HL-60 (cell line): Measurements from ENCODE around the gene DSCAML1.

Source experiments
- DNase-seq, 2 experiments: peaks; one replicate each; pipeline ENCODE4 v3.0.0-alpha.2; 2010 to 2020; ENCODE audit warnings: low read depth in 1 of 2, low spot score in 1 of 2
- H3K27ac ChIP-seq: fragments of 250-450 bp; sonication (Bioruptor Pico); replicated peaks from 2 replicates; pipeline ENCODE4 v1.5.1; 2020; ENCODE audit warnings: mild to moderate bottlenecking, moderate library complexity
- H3K27me3 ChIP-seq: fragments of 250-450 bp; sonication (Bioruptor Pico); 2 replicates; pipeline ENCODE4 v1.5.1; 2021; ENCODE audit warnings: mild to moderate bottlenecking, moderate library complexity; ENCODE audit not compliant: insufficient read depth, poor library complexity, severe bottlenecking
- H3K4me3 ChIP-seq: replicated peaks from 2 replicates; pipeline ENCODE4 v1.5.1; 2011; ENCODE audit warnings: mild to moderate bottlenecking, control low read depth, low read length; ENCODE audit not compliant: insufficient read depth
- CTCF ChIP-seq: IDR thresholded peaks from one replicate; pipeline ENCODE4 v1.5.1; 2011; ENCODE audit warnings: low read length, control low read depth, inconsistent platforms; ENCODE audit not compliant: insufficient read depth
- GABPA ChIP-seq: IDR thresholded peaks from 2 replicates; pipeline ENCODE4 v1.6.1; 2012; ENCODE audit warnings: low read depth
- POLR2AphosphoS5 ChIP-seq: IDR thresholded peaks from 2 replicates; pipeline ENCODE4 v1.6.1; 2012; ENCODE audit warnings: low read depth
- REST ChIP-seq: IDR thresholded peaks from 2 replicates; pipeline ENCODE4 v1.6.1; 2012; ENCODE audit warnings: low read depth; ENCODE audit not compliant: insufficient replicate concordance
- SPI1 ChIP-seq: IDR thresholded peaks from 2 replicates; pipeline ENCODE4 v1.6.1; 2012; ENCODE audit warnings: low read depth, mild to moderate bottlenecking, borderline replicate concordance

DSCAML1 gene

GRCh38 chr11:117835576-117835975, 38.6 kb upstream of the DSCAML1 start:
- H3K4me3 ChIP-seq: no peak overlapping the region

GRCh38 chr11:117834838-117835443, 37.9 kb upstream of the DSCAML1 start:
- no peak overlapping the region for H3K27ac ChIP-seq
- no peak for TF ChIP-seq CTCF
- no peak for TF ChIP-seq POLR2AphosphoS5
- no peak for TF ChIP-seq REST
- no peak for TF ChIP-seq GABPA
- no peak for TF ChIP-seq SPI1
- H3K27me3 ChIP-seq: no peaks in the 10 kb centered on the region
- DNase-seq: no peak
- no peak overlapping the region for H3K4me3 ChIP-seq

More at GRCh38 chr11:117835576-117835975, 38.6 kb upstream of the DSCAML1 start:
- TF ChIP-seq REST (no peak), SPI1 (no peak), GABPA (no peak), POLR2AphosphoS5 (no peak)
- Histone ChIP-seq H3K27me3 (no peaks in the 10 kb centered on the region), H3K27ac (no peak overlapping the region)
- no peak for DNase-seq

- TF ChIP-seq REST (no peak), POLR2AphosphoS5 (no peak)
- H3K27ac ChIP-seq: no peak overlapping the region
- no peaks in the 10 kb centered on the region for H3K27me3 ChIP-seq
- H3K4me3 ChIP-seq: no peak overlapping the region
- DNase-seq: no peak
These were observed 37.2 kb upstream of the DSCAML1 start for GRCh38 chr11:117834068-117834810.

- H3K27ac ChIP-seq: no peak overlapping the region
- DNase-seq: no peak
- no peaks in the 10 kb centered on the region for H3K27me3 ChIP-seq
- no peak overlapping the region for H3K4me3 ChIP-seq
- TF ChIP-seq CTCF (no peak), SPI1 (no peak), GABPA (no peak), REST (no peak), POLR2AphosphoS5 (no peak)
These were observed 36.4 kb upstream of the DSCAML1 start for GRCh38 chr11:117833401-117833891.
